Activated naive CD4-positive, alpha-beta T cell treated with anti-CD3 and anti-CD28 coated beads, Interleukin-2, amount 10 ng/mL, durations not matched to agents 7 days and 5 days (primary cell): ENCODE data around the gene TRNP1.

Source experiments
- CTCF ChIA-PET: fragments of 350-600 bp; sonication (Branson Sonifier 250); formaldehyde crosslinking; loops from one replicate; lab custom pipeline; 2021; ENCODE audit warnings: antibody characterized with exemption; lab: Charles Lee
- DNase-seq: peaks from one replicate; pipeline ENCODE4 v3.0.0-alpha.2; 2020
- H3K27ac Mint-ChIP-seq: one replicate; pipeline ENCODE4 v1.8.0; 2021; ENCODE audit warnings: mild to moderate bottlenecking, moderate library complexity, mixed read lengths
- H3K27me3 Mint-ChIP-seq: one replicate; pipeline ENCODE4 v1.8.0; 2021; ENCODE audit warnings: mild to moderate bottlenecking, mixed read lengths
- H3K36me3 Mint-ChIP-seq: one replicate; pipeline ENCODE4 v1.8.0; 2021; ENCODE audit warnings: mixed read lengths
- H3K4me1 Mint-ChIP-seq: one replicate; pipeline ENCODE4 v1.8.0; 2021; ENCODE audit warnings: mixed read lengths
- H3K4me3 Mint-ChIP-seq: one replicate; pipeline ENCODE4 v1.8.0; 2021; ENCODE audit warnings: mild to moderate bottlenecking, moderate library complexity, mixed read lengths
- H3K9me3 Mint-ChIP-seq: one replicate; pipeline ENCODE4 v1.8.0; 2021; ENCODE audit warnings: mixed read lengths

The TRNP1 gene

GRCh38 chr1:26959722-26960624 is 33.5 kb upstream of the TRNP1 start, which contains the start of gene KDF1:
KDF1 (minus strand) TSS chr1:26960468; CDS start chr1:26952380, 8,088 bp downstream.
- CTCF ChIA-PET, result interaction anchor here (0.9 kb wide), 1 partner anchor 10 kb away, joined by 3 read pairs; no protein-coding TSS in a partner anchor
- Mint-ChIP-seq H3K4me3 (peak within 1 kb of the TSS; percentile 74), H3K27me3 (peaks cover 75% of the 10 kb centered on the region), H3K4me1 (peaks cover 13% of the 10 kb centered on the region), H3K36me3 (no peaks in the 10 kb centered on the region), H3K9me3 (peaks cover 3% of the 10 kb centered on the region), H3K27ac (no peak within 1 kb of the TSS)
- DNase-seq, result peak; percentile 69

GRCh38 chr1:26960625-26960966 is 32.9 kb upstream of the TRNP1 start:
- DNase-seq, result no peak
- H3K4me1 Mint-ChIP-seq, result peaks cover 13% of the 10 kb centered on the region
- peaks cover 3% of the 10 kb centered on the region for H3K9me3 Mint-ChIP-seq
- peak overlapping the region; percentile 74 for H3K4me3 Mint-ChIP-seq
- peaks cover 71% of the 10 kb centered on the region for H3K27me3 Mint-ChIP-seq
- H3K27ac Mint-ChIP-seq, result no peak overlapping the region
- CTCF ChIA-PET, result interaction anchor here (0.9 kb wide), 1 partner anchor 9 kb away, joined by 3 read pairs; no protein-coding TSS in a partner anchor
- H3K36me3 Mint-ChIP-seq, result no peaks in the 10 kb centered on the region

- no peaks in the 10 kb centered on the region for H3K36me3 Mint-ChIP-seq
- CTCF ChIA-PET, result no interaction called here
- peaks cover 13% of the 10 kb centered on the region for H3K4me1 Mint-ChIP-seq
- DNase-seq, result no peak
- H3K27me3 Mint-ChIP-seq, result peaks cover 78% of the 10 kb centered on the region
- H3K4me3 Mint-ChIP-seq, result no peak overlapping the region
- H3K27ac Mint-ChIP-seq, result no peak overlapping the region
- no peaks in the 10 kb centered on the region for H3K9me3 Mint-ChIP-seq
Measured at GRCh38 chr1:26961826-26962225, 31.7 kb upstream of the TRNP1 start.

GRCh38 chr1:26965213-26965612 is 28.3 kb upstream of the TRNP1 start:
- CTCF ChIA-PET, result no interaction called here
- Mint-ChIP-seq H3K36me3 (no peaks in the 10 kb centered on the region), H3K9me3 (no peaks in the 10 kb centered on the region), H3K4me3 (no peak overlapping the region), H3K4me1 (peaks cover 5% of the 10 kb centered on the region), H3K27ac (no peak overlapping the region), H3K27me3 (peaks cover 66% of the 10 kb centered on the region)
- DNase-seq, result no peak

GRCh38 chr1:26965628-26966027 is 27.9 kb upstream of the TRNP1 start:
- Mint-ChIP-seq H3K4me1 (peaks cover 2% of the 10 kb centered on the region), H3K27me3 (peaks cover 66% of the 10 kb centered on the region), H3K9me3 (no peaks in the 10 kb centered on the region), H3K27ac (no peak overlapping the region), H3K4me3 (no peak overlapping the region), H3K36me3 (no peaks in the 10 kb centered on the region)
- DNase-seq, result no peak
- CTCF ChIA-PET, result interaction anchor here (0.8 kb wide), 1 partner anchor 71 kb away, joined by 3 read pairs; no protein-coding TSS in a partner anchor

- CTCF ChIA-PET, result no interaction called here
- Mint-ChIP-seq H3K27me3 (peaks cover 48% of the 10 kb centered on the region), H3K27ac (no peak overlapping the region)
Measured at GRCh38 chr1:26970810-26971209, 22.7 kb upstream of the TRNP1 start.

GRCh38 chr1:26971590-26971989 is 21.9 kb upstream of the TRNP1 start:
- Mint-ChIP-seq H3K4me1 (peaks cover 7% of the 10 kb centered on the region), H3K27me3 (peaks cover 41% of the 10 kb centered on the region), H3K36me3 (no peaks in the 10 kb centered on the region), H3K27ac (no peak overlapping the region), H3K4me3 (no peak overlapping the region), H3K9me3 (no peaks in the 10 kb centered on the region)
- DNase-seq, result no peak
- CTCF ChIA-PET, result interaction anchor here (1.0 kb wide), 1 partner anchor 25 kb away, joined by 3 read pairs; no protein-coding TSS in a partner anchor

More at GRCh38 chr1:26970810-26971209, 22.7 kb upstream of the TRNP1 start:
- Mint-ChIP-seq H3K9me3 (no peaks in the 10 kb centered on the region), H3K4me3 (no peak overlapping the region), H3K4me1 (peaks cover 7% of the 10 kb centered on the region), H3K36me3 (no peaks in the 10 kb centered on the region)
- no peak for DNase-seq

GRCh38 chr1:26972390-26972789 is 21.1 kb upstream of the TRNP1 start:
- Mint-ChIP-seq H3K4me1 (peaks cover 7% of the 10 kb centered on the region), H3K9me3 (no peaks in the 10 kb centered on the region), H3K4me3 (no peak overlapping the region), H3K27me3 (peaks cover 35% of the 10 kb centered on the region), H3K36me3 (no peaks in the 10 kb centered on the region), H3K27ac (no peak overlapping the region)
- CTCF ChIA-PET, result interaction anchor here (1.0 kb wide), 1 partner anchor 25 kb away, joined by 3 read pairs; no protein-coding TSS in a partner anchor
- no peak for DNase-seq

GRCh38 chr1:26972821-26973220 is 20.7 kb upstream of the TRNP1 start:
- Mint-ChIP-seq H3K9me3 (no peaks in the 10 kb centered on the region), H3K36me3 (no peaks in the 10 kb centered on the region), H3K27ac (no peak overlapping the region), H3K4me1 (peaks cover 7% of the 10 kb centered on the region), H3K27me3 (peaks cover 35% of the 10 kb centered on the region), H3K4me3 (no peak overlapping the region)
- DNase-seq, result no peak
- CTCF ChIA-PET, result no interaction called here

- Mint-ChIP-seq H3K9me3 (no peaks in the 10 kb centered on the region), H3K36me3 (no peaks in the 10 kb centered on the region), H3K27ac (no peak overlapping the region), H3K4me3 (no peak overlapping the region), H3K4me1 (peaks cover 7% of the 10 kb centered on the region), H3K27me3 (peaks cover 37% of the 10 kb centered on the region)
- DNase-seq, result no peak
- CTCF ChIA-PET, result no interaction called here
Measured at GRCh38 chr1:26976621-26977510, 16.6 kb upstream of the TRNP1 start.

GRCh38 chr1:26978901-26979300 is 14.6 kb upstream of the TRNP1 start:
- Mint-ChIP-seq H3K36me3 (no peaks in the 10 kb centered on the region), H3K4me1 (no peaks in the 10 kb centered on the region), H3K4me3 (no peak overlapping the region), H3K27me3 (peaks cover 33% of the 10 kb centered on the region), H3K9me3 (no peaks in the 10 kb centered on the region), H3K27ac (no peak overlapping the region)
- CTCF ChIA-PET, result no interaction called here
- no peak for DNase-seq

- Mint-ChIP-seq H3K27me3 (peaks cover 43% of the 10 kb centered on the region), H3K4me3 (no peak overlapping the region), H3K27ac (no peak overlapping the region), H3K9me3 (no peaks in the 10 kb centered on the region), H3K4me1 (no peaks in the 10 kb centered on the region), H3K36me3 (no peaks in the 10 kb centered on the region)
- CTCF ChIA-PET, result interaction anchor here (0.6 to 1.7 kb wide), 2 partner anchors 14 to 16 kb away, joined by 3 to 7 read pairs; no protein-coding TSS in a partner anchor
- no peak for DNase-seq
Measured at GRCh38 chr1:26981146-26981846, 12.2 kb upstream of the TRNP1 start.

GRCh38 chr1:26983863-26984262 is 9.6 kb upstream of the TRNP1 start:
- Mint-ChIP-seq H3K4me1 (no peaks in the 10 kb centered on the region), H3K27ac (no peak overlapping the region), H3K36me3 (no peaks in the 10 kb centered on the region), H3K4me3 (no peak overlapping the region), H3K27me3 (peaks cover 67% of the 10 kb centered on the region), H3K9me3 (no peaks in the 10 kb centered on the region)
- CTCF ChIA-PET, result no interaction called here
- DNase-seq, result no peak
